Smooth muscle cell of the brain vasculature (primary cell): ENCODE results near the gene PHF1.
"Not testable (repeated sequence)": the region's sequence is repeated elsewhere in the genome, so short reads cannot be mapped to it uniquely, and the experiment has no call there.

Experiments used
- DNase-seq: peaks from one replicate; pipeline ENCODE4 v3.0.0-alpha.2; 2012; ENCODE audit warnings: low read depth, low spot score

PHF1 gene

DNA sequence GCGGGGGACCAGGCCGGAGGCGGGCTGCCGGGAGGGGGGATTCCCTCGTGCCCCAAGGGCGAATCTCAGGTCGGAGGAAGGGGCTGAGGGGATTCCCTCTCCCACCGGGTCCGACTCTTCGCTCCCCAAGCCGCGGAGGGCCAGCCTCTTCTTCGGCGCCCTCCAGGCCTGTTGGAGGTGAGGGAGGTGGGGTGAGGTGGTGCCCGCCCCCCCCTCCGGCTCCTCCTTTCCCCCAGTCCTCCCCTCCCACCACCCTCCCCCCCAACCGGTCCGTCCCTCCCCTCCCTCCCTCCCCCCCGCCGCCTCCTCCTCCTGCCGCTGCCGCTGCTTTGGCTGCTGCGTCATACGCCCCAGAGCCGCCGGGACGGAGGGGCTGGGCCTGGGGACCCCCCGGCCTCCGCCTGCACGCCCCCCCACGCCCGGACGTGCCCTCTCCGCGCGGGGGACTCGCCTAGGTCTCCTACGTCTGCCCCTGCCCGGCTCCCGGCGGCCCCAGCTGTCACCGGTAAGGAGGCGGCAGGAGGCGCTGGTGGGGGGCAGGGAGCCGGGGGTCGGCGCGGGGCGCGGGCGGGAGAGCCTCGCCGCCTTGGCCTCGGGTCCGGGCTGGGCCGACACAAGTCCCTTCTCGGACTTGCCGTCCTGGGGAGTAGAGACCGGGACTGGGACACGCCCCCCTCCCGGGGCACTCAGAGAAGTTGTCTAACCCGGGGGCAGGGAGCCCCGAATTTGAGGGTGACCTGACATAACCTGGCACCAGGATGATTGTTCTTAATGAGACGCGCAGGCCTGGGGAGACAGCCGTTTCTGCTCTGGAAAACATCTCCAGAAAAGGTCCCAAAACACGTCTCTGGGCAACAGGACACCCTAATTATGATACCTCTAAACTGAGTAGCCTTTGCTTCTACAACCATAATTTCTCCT lies at the start of gene PHF1:
PHF1 (plus strand) TSS at position 304 of the 921 bp plus-strand sequence. CDS start 1,250 bp downstream, outside the sequence.
- DNase-seq = no peak

DNA sequence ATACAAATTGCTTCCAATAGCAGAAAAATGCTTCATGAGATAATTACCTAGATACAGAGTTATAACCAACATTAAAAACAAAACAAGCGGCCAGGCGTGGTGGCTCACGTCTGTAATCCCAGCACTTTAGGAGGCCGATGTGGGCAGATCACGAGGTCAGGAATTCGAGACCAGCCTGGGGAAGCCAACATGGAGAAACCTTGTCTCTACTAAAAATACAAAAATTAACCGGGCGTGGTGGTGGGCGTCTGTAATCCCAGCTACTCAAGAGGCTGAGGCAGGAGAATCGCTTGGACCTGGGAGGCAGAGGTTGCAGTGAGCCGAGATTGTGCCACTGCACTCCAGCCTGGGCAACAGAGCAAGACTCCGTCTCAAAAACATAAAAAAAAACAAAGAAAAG lies 47.3 kb upstream of the PHF1 start:
- DNase-seq = not testable (repeated sequence)

DNA sequence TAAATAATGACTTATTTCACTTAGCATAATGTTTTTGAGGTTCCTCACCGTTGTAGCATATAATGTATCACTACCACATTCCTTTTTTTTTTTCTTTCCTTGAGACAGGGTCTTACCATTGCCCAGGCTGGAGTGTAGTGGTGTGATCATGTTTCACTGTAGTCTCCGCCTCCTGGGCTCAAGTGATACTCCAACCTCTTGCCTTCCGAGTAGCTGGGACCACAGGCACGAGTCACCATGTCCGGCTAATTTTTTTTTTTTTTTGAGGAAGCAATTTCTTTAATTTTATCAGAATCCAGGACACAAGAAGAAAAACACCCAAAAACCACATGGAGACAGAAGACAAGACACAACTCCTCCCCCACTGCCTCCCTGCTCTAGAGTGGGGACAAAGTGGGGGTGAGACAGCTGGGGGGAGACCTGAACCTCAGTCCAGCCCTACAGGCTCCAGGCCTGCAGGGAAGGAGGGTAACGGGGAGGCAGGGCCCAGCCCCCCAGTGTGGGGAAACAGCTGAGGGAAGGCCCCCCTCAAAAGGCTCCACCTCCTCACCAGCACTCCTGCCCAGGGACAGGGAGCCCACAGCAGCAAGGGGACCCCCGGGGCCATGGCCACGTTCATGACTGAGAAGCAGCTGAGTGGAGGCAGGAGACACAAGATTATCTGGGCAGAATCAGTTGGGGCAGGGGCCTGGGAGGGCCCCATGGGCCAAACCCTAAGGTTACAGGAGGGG lies 46.2 kb upstream of the PHF1 start:
- not testable (repeated sequence) for DNase-seq

DNA sequence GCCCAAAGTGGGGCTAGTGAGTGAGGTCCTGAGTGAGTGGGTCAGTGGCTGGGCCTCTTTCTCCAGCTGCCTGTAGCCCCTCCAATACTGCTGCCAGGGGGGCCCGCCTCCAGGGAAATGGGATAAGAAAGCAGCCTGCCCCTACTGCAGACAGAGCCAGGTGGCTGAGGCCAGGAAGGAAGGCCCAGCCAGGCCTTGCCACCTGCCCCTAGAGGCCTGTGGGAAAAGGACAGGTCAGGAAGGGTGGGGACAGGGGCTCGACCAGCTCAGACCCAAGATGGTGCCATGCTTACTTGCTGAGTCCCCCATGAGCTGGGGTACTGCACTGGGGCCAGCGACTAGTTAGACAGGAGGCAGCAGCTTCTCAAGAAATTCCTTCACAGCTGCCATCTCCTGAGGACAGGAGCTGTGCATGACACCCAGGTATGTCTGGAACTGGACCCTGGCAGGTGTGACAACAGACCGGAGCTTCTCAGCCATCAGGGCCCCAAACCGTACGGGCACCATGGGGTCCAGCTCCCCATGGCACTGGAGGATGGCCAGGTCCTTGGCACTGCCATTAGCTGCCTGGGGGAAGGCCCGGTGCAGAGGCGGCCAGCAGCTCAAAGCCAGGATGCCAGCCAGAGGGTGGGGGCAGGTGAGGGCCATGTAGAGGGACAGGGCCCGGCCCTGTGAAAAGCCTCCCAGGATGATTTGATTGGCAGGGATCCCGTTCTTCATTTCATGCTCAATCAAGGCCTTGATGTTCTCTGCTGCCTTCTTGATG lies 45.4 kb upstream of the PHF1 start:
- DNase-seq = not testable (repeated sequence)

GRCh38 chr6:33367009-33367714 lies 43.7 kb upstream of the PHF1 start:
- no peak for DNase-seq

DNA sequence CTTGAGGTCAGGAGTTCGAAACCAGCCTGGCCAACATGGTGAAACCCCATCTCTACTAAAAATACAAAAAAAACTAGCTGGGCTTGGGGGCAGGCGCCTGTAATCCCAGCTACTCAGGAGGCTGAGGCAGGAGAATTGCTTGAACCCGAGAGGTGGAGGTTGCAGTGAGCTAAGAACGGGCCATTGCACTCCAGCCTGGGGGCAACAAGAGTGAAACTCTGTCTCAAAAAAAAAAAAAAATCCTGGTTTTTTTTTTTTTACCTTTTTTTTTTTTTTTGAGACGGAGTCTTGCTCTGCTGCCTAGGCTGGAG lies 43.1 kb upstream of the PHF1 start:
- DNase-seq = not testable (repeated sequence)

DNA sequence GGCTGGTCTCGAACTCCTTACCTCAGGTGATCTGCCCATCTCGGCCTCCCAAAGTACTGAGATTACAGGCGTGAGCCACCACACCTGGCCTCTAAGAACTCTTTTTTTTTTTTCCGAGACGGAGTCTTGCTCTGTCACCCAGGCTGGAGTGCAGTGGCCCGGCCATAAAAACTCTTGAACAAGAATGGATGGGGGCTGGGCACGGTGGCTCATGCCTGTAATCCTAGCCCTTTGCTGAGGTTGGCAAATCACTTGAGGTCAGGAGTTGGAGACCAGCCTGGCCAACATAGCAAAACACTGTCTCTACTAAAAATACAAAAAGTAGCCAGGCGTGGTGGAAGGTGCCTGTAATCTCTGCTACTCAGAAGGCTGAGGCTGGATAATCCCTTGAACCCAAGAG lies 38.9 kb upstream of the PHF1 start:
- not testable (repeated sequence) for DNase-seq

DNA sequence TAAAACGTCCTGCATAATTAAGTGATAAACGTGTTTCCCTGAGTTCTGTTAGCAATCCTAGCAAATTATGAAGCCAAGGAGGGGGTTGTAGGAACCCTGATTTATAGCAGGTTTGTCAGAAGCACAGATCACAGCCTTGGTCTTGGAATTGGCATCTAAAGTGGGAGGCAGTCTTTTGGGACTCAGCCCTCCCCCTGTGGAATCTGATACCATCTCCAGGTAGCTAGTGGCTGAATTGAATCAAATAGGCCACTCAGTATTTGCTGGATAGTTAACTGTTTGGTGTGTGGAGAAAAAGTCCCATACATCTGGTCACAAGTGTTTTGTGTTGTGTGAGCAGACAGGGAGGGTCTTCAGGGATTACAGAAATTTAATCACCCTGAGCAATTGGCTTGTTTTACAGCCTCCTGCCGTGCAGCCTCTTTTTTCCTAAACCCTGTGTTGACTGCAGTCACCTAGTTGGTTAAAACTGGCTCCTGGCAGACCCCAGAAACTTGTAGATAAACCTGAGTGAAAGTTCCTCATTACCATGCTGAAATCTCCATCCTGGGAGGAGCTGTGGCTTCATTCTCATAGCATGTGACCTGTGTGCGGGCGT lies 38.2 kb upstream of the PHF1 start:
- DNase-seq = no peak

DNA sequence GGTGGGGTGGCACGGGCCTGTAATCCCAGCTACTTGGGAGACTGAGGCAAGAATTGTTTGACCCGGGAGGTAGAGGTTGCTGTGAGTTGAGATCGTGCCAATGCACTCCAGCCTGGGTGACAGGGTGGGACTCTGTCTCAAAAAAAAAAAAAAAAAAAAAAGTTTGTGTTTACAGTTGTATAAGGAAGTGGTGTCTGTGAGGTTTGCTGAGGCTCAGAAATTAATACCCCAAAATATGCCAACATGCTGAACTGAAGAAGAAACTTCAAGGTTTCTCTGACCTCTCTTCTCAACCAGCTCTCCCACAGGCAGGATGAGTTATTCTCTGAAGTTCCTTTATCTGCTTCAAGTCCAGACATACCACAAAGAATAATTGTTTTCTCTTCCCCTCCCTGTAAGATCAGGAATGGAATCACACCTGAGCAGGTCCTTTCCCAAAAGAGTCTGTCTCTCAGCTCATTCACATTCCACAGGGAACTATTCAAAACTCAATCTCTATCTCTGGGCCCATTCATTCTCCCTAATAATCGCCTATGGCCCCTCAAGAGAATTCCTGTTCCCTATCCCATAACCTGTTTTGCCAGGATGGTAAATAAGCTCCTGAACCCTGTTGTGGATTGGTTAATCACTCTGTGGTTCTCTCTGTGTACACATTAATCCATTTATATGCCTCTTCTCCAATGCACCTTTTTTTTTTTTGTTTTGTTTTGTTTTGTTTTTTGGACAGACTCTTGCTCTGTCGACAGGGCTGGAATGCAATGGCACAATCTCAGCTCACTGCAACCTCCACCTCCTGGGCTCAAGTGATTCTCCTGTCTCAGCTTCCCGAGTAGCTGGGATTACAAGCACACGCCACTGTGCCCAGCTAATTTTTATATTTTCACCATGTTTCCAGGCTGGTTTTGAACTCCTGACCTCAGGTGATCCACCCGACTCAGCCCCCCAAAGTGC lies 36.6 kb upstream of the PHF1 start:
- DNase-seq = no peak

- peak; percentile 39 for DNase-seq
These were observed 35.6 kb upstream of the PHF1 start for GRCh38 chr6:33375143-33375671.

GRCh38 chr6:33377171-33377570 lies 33.6 kb upstream of the PHF1 start:
- DNase-seq = no peak

DNA sequence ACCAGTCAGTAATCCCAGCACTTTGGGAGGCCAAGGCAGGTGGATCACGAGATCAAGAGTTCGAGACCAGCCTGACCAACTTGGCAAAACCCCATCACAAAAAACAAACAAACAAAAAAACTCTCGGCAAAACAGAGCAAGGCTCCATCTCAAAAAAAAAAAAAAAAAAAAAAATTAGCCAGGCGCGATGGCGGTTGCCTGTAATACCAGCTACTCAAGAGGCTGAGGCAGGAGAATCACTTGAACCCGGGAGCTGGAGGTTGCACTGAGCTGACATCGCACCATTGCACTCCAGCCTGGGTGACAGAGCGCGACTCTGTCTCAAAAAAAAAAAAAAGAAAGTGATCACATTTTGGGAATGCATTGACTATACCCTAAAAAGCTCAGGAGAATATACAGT lies 31.6 kb upstream of the PHF1 start:
- DNase-seq = not testable (repeated sequence)

GRCh38 chr6:33380272-33380981 lies 30.4 kb upstream of the PHF1 start:
- DNase-seq = no peak

GRCh38 chr6:33383427-33384185 lies 27.2 kb upstream of the PHF1 start:
- no peak for DNase-seq

DNA sequence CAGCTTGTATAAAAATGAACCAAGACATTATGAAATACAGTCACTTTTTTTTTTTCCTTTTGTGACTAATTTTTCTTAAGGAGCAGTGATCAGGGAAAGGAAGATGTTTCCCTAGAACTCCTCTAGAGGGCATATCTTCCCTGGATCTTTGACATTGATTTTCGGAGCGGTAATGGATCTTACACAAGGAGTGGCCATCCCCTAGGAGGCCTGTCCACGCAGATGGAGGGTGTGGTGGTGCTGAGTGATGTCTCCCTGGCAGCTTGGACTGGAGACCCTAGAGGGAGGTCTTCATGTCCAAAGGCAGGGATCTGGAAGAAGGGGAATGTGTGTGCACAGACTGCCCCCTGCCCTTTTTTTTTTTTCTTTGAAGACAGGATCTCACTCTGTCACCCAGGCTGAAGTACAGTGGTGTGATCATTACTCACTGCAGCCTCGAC lies 26.2 kb upstream of the PHF1 start:
- DNase-seq = no peak

- DNase-seq = no peak
These were observed 20.6 kb upstream of the PHF1 start for GRCh38 chr6:33390173-33390572.

GRCh38 chr6:33390767-33391277 lies 20.0 kb upstream of the PHF1 start:
- no peak for DNase-seq
